ENCODE results near the gene PCDHGA10.
"Not testable (repeated sequence)": the region's sequence is repeated elsewhere in the genome, so short reads cannot be mapped to it uniquely, and the experiment has no call there.

The PCDHGA10 gene

DNA sequence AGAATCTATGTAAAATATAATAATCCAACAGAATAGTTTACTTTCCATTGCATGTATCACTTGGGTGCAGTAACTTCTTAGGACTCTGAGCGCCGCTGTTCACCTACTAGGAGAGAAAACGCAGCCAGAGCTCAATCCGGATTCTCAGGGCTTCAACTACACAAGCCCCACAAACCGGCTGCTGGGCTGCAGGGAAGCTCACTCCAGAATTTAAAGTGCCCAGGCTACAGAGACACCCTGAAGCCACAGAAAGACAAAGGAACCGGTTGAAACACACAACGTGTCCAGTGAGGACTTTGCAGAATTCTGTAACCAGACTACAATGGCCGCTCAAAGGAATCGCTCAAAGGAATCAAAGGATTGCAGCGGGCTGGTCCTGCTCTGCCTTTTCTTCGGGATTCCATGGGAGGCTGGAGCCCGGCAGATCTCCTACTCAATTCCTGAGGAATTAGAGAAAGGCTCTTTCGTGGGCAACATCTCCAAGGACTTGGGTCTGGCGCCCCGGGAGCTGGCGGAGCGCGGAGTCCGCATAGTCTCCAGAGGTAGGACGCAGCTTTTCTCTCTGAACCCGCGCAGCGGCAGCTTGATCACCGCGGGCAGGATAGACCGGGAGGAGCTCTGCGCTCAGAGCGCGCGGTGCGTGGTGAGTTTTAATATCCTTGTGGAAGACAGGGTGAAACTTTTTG is at the start of gene PCDHGA10:
PCDHGA10 (plus strand) TSS at position 134 of the 686 bp plus-strand sequence; CDS start at position 323, 189 bp downstream.
- peak; percentile 67 for DNase-seq

DNA sequence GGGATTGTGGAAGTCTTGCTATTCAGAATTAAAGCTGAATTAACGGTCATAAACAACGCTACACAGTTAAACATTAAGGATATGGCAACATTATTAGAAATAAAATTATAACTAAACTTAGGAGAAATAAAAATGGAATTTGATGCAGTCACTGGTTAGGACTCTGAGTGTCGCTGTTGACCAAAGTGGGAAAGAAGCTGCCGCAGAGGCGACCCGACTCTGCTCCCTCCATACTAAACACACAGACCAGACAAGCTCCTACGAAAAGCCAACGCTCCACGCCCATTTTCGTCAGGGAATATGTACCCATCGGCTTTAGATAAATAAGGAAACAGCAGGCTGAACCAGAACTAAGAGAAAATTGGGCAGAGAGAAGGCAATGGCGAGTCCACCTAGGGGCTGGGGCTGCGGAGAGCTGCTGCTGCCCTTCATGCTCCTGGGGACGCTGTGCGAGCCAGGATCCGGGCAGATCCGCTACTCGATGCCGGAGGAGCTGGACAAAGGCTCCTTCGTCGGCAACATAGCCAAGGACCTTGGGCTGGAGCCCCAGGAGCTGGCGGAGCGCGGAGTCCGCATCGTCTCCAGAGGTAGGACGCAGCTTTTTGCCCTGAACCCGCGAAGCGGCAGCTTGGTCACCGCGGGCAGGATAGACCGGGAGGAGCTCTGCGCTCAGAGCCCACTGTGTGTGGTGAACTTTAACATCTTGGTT is 48.7 kb upstream of the PCDHGA10 start, which contains the start of gene PCDHGA5:
PCDHGA5 (plus strand) TSS at position 211 of the 709 bp plus-strand sequence; CDS start at position 380, 169 bp downstream.
- peak; percentile 21 for DNase-seq

DNA sequence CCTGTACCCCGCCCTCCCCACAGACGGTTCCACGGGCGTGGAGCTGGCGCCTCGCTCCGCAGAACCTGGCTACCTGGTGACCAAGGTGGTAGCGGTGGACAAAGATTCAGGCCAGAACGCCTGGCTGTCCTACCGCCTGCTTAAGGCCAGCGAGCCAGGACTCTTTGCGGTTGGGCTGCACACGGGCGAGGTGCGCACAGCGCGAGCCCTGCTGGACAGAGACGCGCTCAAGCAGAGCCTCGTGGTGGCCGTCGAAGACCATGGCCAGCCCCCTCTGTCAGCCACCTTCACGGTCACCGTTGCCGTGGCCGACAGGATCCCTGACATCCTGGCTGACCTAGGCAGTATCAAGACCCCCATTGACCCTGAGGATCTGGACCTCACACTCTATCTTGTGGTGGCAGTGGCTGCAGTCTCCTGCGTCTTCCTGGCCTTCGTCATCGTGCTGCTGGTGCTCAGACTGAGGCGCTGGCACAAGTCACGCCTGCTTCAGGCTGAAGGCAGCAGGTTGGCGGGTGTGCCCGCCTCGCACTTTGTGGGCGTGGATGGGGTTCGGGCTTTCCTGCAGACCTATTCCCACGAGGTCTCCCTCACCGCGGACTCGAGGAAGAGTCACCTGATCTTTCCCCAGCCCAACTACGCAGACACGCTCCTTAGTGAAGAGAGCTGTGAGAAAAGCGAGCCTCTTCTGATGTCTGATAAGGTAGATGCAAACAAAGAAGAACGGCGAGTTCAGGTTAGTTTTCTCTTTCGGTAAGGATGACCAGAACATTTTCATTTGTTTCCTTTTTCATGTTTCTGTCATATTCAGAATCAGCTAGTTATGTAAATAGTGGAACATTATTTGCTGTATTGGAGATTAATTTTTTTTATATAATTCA is 46.5 kb upstream of the PCDHGA10 start:
- DNase-seq = no peak

DNA sequence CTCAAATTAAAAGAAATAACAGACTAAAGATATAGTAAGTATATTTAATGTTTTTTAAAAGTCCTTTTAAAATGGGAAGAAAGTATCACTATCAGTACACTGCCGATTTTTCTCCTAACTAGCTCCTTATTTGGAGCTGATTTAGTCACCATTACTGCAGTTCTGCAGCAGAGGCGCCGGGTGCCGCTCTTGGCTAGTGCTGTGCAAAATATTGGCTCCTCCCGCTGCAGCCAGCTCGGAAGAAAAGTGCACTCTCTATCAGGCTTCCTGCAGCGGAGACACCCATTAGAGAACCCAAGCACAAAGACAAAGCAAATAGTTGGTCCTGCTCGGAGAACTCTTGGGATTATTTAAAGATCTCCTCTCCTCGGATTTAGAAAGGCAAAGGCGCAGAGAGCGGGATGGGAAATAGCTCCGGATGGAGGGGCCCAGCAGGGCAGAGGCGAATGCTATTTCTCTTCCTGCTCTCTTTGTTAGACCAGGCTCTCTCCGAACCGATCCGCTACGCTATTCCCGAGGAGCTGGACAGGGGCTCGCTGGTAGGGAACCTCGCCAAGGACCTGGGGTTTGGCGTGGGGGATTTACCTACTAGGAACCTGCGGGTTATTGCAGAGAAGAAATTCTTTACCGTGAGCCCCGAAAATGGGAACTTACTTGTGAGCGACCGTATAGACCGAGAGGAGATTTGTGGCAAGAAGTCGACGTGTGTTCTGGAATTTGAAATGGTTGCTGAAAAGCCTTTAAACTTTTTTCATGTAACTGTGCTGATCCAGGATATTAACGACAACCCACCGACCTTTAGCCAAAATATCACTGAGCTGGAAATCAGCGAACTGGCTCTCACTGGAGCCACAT is 42.6 kb upstream of the PCDHGA10 start, which contains the start of gene PCDHGB3:
PCDHGB3 (plus strand) TSS at position 249 of the 855 bp plus-strand sequence; CDS start at position 402, 153 bp downstream.
- DNase-seq = peak; percentile 71

DNA sequence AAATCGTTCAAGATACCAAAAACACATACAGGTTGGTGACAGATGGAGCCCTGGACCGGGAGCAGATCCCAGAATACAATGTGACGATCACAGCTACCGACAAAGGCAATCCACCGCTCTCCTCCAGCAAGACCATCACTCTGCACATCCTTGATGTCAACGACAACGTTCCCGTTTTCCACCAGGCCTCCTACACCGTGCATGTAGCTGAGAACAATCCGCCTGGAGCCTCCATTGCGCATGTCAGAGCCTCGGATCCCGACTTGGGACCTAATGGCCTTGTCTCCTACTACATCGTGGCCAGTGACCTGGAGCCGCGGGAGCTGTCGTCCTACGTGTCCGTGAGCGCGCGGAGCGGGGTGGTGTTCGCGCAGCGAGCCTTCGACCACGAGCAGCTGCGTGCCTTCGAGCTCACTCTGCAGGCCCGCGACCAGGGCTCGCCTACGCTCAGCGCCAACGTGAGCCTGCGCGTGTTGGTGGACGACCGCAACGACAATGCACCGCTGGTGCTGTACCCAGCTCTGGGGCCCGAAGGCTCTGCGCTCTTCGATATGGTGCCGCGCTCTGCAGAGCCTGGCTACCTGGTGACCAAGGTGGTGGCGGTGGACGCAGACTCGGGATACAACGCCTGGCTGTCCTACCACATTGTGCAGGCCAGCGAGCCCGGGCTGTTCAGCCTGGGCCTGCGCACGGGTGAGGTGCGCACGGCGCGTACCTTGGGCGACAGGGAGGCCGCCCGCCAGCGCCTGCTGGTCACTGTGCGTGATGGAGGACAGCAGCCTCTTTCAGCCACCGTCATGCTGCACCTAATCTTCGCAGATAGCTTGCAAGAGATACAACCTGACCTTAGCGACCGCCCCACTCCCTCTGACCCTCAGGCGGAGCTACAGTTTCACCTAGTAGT is 41.0 kb upstream of the PCDHGA10 start:
- DNase-seq = no peak

DNA sequence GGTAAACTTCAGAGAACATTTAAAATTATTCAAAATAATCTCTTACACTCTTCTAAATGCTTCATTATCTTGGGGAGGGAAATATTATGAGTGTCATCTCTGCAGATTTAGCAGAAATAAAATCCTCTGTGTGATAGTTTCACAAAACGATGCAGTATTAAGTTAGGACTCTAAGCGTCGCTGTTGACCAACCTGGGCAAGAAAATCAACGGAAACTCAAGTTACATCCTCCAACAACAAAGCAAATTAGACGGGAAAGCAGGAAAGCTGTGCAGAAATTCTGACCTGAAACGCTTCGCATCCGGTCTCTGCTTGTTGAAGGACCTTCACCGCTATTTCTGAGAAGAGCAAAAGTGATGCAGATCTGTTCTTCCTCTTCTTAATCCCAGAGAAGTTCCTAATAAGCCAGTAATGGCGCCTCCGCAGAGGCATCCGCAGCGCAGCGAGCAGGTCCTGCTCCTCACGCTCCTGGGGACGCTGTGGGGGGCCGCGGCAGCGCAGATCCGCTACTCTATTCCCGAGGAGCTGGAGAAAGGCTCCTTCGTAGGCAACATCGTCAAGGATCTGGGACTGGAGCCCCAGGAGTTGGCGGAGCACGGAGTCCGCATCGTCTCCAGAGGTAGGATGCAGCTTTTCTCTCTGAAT is 39.0 kb upstream of the PCDHGA10 start, which contains the start of gene PCDHGA6:
PCDHGA6 (plus strand) TSS at position 219 of the 645 bp plus-strand sequence; CDS start at position 412, 193 bp downstream.
- peak; percentile 39 for DNase-seq

DNA sequence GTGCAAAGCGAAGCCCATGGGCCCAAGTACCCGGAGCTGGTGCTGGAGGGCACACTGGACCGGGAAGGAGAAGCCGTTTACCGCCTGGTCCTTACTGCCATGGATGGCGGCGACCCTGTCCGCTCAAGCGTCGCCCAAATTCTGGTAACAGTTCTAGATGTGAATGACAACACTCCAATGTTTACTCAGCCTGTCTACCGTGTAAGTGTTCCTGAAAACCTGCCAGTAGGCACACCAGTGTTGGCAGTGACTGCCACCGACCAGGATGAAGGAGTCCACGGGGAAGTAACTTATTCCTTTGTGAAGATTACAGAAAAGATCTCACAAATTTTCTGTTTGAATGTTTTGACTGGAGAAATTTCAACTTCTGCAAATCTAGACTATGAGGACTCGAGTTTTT is 38.2 kb upstream of the PCDHGA10 start:
- no peak for DNase-seq

DNA sequence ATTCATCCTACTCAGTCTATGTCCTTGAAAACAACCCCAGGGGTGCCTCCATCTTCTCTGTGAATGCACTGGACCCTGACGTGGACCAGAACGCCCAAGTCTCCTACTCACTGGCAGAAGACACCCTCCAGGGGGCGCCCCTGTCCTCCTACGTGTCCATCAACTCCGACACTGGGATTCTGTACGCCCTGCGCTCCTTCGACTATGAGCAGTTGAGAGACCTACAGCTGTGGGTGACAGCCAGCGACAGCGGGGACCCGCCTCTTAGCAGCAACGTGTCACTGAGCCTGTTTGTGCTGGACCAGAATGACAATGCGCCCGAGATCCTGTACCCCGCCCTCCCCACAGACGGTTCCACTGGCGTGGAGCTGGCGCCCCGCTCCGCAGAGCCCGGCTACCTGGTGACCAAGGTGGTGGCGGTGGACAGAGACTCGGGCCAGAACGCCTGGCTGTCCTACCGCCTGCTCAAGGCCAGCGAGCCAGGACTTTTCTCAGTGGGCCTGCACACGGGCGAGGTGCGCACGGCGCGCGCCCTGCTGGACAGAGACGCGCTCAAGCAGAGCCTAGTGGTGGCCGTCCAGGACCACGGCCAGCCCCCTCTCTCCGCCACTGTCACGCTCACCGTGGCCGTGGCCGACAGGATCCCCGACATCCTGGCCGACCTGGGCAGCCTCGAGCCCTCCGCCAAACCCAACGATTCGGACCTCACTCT is 37.2 kb upstream of the PCDHGA10 start:
- DNase-seq = not testable (repeated sequence)

DNA sequence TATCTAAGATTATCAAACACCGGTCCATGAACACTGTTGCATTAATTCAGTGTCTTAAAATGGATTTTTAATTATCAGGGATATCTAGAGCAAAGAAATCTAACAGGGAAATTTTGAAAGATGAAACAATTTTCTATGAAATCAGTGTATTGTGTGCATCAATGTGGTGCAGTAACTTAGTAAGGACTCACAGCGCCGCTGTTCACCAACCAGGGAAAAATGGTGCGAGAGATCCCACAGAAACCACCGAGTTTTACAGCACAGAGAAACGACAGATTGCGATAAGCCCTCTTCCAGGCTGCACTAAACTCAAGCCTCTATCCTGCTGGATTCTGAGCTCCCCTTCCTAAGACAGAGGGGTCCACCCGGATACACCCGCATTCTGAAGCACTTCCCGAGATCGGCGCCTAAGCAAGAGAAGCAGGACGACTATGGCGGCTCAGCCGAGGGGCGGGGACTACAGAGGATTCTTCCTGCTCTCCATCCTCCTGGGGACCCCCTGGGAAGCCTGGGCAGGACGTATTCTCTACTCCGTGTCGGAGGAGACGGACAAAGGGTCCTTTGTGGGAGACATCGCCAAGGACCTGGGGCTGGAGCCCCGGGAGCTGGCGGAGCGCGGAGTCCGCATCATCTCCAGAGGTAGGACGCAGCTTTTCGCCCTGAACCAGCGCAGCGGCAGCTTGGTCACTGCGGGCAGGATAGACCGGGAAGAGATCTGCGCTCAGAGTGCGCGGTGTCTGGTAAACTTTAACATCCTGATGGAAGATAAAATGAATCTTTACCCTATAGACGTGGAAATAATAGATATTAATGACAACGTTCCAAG is 30.1 kb upstream of the PCDHGA10 start, which contains the start of gene PCDHGA7:
PCDHGA7 (plus strand) TSS at position 274 of the 826 bp plus-strand sequence; CDS start at position 432, 158 bp downstream.
- DNase-seq = peak; percentile 62

DNA sequence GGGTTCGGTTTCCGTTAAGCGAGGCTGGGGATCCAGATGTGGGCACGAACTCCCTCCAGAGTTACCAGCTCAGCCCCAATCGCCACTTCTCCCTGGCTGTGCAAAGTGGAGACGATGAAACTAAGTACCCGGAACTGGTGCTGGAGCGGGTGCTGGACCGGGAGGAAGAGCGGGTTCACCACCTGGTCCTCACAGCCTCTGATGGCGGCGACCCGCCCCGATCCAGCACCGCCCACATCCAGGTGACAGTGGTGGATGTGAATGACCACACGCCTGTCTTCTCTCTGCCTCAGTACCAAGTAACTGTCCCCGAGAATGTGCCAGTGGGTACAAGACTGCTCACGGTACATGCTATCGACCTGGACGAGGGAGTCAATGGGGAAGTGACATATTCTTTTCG is 29.4 kb upstream of the PCDHGA10 start:
- DNase-seq = no peak

DNA sequence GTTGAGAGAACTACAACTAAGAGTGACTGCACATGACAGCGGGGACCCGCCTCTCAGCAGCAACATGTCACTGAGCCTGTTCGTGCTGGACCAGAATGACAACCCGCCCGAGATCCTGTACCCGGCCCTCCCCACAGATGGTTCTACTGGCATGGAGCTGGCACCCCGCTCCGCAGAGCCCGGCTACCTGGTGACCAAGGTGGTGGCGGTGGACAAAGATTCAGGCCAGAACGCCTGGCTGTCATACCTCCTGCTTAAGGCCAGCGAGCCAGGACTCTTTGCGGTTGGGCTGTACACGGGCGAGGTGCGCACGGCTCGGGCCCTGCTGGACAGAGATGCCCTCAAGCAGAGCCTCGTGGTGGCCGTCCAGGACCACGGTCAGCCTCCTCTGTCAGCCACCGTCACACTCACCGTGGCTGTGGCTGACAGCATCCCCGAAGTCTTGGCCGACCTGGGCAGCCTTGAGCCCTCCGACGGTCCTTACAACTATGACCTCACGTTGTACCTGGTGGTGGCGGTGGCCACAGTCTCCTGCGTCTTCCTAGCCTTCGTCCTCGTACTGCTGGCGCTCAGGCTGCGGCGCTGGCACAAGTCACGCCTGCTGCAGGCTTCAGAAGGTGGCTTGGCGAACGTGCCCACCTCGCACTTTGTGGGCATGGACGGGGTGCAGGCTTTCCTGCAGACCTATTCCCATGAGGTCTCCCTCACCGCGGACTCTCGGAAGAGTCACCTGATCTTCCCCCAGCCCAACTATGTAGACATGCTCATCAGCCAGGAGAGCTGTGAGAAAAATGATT is 28.1 kb upstream of the PCDHGA10 start:
- no peak for DNase-seq

DNA sequence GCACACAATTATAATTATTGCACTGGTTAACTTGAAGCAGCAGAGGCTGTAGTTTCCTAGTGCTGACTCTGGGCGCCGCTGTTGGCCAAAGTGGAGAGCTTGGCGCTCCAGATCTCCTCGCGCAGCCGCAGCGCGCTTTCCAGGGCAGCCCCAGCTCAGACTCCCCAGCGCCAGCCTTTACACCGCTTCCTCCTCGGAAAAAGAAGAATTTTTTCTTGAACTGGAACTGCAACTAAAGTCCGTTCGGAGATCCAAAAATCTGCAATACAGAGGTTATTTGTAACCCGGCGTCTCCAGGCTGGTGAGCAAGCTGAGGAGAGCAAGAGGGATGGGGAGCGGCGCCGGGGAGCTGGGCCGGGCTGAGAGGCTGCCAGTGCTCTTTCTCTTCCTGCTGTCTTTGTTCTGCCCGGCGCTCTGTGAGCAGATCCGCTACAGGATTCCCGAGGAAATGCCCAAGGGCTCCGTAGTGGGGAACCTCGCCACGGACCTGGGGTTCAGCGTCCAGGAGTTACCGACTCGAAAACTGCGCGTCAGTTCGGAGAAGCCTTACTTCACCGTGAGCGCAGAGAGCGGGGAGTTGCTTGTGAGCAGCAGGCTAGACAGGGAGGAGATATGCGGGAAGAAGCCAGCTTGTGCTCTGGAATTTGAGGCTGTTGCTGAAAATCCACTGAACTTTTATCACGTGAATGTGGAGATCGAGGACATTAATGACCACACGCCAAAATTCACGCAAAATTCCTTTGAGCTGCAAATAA is 25.1 kb upstream of the PCDHGA10 start, which contains the start of gene PCDHGB4:
PCDHGB4 (plus strand) TSS at position 142 of the 755 bp plus-strand sequence; CDS start at position 329, 187 bp downstream.
- DNase-seq = peak; percentile 44

DNA sequence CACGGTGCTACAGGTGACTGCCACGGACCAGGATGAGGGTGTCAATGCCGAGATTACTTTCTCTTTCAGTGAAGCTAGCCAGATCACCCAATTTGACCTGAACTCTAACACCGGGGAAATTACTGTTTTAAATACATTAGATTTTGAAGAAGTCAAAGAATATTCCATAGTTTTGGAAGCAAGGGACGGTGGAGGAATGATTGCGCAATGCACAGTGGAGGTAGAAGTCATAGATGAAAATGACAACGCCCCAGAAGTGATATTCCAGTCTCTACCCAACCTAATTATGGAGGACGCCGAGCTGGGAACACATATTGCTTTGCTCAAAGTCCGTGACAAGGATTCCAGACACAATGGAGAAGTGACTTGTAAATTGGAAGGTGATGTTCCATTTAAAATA is 24.1 kb upstream of the PCDHGA10 start:
- DNase-seq = no peak

DNA sequence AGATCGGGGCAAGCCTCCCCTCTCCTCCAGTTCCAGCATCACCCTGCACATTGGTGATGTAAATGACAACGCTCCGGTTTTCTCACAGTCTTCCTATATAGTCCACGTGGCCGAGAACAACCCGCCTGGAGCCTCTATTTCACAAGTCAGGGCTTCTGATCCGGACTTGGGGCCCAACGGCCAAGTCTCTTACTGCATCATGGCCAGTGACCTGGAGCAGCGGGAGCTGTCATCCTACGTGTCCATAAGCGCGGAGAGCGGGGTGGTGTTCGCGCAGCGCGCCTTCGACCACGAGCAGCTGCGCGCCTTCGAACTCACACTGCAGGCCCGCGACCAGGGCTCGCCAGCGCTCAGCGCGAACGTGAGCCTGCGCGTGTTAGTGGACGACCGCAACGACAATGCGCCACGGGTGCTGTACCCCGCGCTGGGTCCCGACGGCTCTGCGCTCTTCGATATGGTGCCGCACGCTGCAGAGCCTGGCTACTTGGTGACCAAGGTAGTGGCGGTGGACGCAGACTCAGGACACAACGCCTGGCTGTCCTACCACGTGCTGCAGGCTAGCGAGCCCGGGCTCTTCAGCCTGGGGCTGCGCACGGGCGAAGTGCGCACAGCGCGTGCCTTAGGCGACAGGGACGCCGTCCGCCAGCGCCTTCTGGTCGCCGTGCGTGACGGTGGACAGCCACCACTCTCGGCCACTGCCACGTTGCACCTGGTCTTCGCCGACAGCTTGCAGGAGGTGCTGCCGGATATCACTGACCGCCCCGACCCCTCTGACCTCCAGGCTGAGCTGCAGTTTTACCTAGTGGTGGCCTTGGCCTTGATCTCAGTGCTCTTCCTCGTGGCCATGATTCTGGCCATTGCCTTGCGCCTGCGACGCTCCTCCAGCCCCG is 23.4 kb upstream of the PCDHGA10 start:
- DNase-seq = no peak

DNA sequence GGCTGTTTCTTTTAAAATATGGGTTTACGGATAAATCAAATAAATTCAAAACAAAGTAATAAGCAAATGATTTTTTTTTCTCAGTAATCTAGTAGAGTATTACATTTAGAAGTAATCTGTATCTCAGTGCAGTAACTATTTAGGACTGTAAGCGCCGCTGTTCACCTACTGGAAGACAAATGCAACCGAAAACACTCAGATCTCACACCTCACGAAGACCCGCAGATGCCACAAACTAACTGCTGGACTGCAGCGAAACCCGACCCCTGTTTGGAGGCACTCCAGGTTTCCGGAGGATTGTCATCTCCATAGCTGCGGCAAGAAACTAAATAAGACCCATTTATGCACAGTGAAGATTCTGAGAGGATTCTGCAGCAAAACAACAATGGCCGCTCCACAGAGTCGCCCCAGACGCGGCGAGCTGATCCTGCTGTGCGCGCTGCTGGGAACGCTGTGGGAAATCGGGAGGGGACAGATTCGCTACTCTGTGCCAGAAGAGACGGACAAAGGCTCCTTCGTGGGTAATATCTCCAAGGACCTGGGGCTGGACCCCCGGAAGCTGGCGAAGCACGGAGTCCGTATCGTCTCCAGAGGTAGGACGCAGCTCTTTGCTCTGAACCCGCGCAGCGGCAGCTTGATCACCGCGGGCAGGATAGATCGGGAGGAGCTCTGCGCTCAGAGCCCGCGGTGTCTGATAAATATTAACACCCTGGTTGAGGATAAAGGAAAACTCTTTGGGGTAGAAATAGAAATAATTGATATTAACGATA is 20.2 kb upstream of the PCDHGA10 start, which contains the start of gene PCDHGA8:
PCDHGA8 (plus strand) TSS at position 205 of the 770 bp plus-strand sequence; CDS start at position 386, 181 bp downstream.
- no peak for DNase-seq

Data from EL (cell line).